ENCODE results near the gene ARHGEF4.
A peak's percentile ranks its signal among the peaks of the same experiment; 100 is the strongest.
"Not testable (repeated sequence)": the region's sequence is repeated elsewhere in the genome, so short reads cannot be mapped to it uniquely, and the experiment has no call there.

ARHGEF4 gene

DNA sequence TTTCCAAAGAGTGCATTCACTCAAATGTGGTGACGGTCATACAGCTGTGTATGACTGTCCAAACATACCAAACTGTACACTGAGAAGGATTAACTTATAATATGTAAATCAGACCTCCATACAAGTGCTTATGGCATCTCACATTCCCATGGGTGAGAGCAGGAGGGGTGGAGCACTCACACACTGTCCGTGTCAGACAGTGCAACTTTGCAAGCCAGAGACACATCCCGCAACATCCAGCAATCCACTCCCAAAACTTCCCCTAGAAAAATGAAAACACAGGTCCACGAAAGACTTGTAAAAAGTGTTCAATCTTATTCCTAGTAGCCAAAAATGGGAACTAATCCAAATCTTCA, 220.2 kb downstream of the ARHGEF4 start:
- no peak for DNase-seq

DNA sequence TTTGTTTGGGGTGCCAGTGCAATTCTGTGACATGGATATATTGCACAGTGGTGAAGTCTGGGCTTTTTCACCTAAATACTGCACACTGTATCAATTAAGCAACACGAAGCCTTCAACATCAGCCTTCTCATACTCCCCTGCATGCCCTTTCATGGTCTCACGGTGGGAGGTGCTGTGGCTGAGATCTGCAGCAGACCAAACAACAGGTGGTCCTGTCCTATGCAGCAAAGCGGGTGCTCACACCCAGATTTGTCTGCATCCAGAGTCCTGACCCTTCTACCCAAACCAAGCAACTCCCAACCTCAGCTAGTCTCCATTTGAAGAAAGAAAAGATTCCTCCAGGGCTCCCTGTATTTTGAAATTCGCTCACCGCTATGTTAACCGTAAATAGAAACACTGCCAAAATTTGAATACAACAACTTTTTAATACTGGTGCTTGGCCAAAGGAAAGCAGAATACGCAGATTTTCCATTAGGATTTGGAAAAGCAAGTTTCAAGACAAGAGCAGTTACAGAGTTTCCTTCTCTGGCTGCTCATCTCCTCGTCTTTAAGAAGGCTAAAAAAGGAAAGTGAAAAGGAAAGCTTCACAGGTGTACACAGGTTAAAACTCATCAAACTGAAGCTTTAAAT, 221.6 kb downstream of the ARHGEF4 start:
- no peak for DNase-seq

DNA sequence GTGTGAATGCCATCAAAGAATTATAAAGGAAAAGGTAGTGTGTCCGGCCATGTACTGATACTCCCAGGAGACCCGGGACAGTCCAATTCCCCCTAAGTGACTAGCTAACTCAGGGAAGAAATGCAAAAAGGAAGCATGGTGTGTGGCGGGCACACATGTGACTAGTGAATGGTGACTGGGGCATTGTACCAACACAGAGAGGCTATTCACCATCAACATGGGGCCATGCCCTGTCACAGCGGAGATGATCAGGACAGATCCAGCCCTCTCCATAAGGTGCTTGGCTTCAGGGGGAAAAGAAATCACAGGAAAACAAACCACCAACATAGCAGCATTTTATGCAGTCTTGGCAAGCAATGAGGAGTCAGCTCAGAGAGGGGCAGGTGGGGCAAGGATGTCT, 222.2 kb downstream of the ARHGEF4 start:
- no peak for DNase-seq

GRCh38 chr2:131063501-131064283, 227.0 kb downstream of the ARHGEF4 start:
- no peak for DNase-seq

- no peak for DNase-seq
Measured at GRCh38 chr2:131064589-131065512, 228.1 kb downstream of the ARHGEF4 start.

- DNase-seq, result no peak
Measured at GRCh38 chr2:131067465-131068125, 230.9 kb downstream of the ARHGEF4 start.

DNA sequence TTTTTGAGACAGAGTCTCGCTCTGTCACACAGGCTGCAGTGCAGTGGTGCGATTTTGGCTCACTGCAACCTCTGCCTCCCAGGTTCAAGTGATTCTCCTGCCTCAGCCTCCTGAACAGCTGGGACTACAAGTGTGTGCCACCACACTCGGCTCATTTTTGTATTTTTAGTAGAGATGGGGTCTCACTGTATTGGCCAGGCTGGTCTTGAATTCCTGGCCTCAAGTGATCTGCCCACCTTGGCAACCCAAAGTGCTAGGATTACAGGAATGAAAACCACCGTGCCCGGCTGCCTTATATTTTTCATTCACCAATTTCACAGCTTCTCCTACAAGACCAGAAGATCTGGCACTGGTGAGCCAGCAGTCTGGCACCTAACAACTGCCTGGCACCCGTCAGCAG, 231.5 kb downstream of the ARHGEF4 start:
- DNase-seq, result not testable (repeated sequence)

GRCh38 chr2:131075578-131075977, 238.9 kb downstream of the ARHGEF4 start:
- DNase-seq, result not testable (repeated sequence)

DNA sequence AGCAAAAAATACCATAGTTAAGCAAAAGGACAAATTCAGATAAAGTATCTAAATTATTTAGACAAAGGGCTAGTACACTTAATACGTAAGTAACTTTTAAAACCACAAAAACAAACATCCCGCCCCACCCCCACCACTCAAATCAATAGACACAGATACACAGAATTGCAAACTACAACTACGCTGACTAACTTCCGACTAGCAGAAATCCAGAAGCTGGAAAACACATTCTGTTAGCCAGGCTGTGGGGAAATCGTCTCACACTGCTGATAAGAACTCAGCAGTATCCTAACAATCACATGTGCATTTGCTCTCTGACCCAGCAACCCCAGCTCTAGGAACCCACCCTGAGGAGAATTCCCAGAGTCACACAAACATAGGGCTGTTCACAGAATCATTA, 240.0 kb downstream of the ARHGEF4 start:
- no peak for DNase-seq

DNA sequence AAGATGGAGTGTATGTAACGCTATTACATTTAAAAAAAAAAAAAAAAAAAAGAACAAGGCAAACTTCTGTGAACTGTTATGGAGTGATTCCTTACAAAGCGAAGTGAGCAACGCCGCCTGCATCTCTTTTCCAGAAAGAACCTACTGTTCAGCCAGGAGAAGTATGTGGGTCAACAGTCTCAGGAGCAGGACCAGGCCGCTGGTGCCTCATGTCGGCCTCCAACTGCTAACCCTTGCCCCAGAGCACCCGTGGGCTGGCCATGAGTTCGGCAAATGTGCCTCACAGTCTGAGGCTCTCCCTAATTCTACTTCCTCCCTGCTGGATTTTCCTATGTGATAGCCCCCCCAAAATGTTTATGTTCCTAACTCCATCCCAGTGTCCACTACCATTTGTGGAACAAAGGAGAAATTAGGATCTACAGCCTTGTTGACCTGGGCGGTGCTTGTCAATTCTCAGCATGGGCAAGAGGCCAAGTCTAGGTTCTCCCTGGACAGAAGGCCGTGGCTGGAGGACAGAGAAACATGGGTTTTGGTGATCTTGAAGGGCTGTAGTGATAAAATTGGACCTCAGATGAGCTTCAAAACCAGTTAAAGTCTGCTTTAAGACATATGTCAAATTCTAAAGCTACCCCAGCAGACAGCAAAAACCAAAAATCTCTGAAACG, 240.6 kb downstream of the ARHGEF4 start:
- DNase-seq, result no peak

DNA sequence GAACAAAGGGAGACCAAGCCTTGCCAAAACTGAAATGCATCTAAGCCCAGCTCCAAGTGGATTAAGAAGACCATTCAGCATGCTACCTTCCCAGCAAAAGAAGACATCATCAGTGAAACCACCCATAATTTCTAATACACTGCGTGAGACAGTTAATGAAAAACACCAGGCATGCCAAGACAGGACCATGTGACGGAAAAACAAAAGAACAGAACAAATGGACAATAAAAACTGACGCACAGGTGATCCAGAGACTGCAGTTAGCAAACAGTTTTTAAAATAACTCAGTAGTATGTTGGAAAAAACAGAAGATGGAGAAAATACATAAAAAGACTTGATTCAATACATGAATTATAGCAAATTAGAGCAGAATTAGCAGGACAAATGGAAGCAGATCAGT, 241.3 kb downstream of the ARHGEF4 start:
- DNase-seq, result no peak

DNA sequence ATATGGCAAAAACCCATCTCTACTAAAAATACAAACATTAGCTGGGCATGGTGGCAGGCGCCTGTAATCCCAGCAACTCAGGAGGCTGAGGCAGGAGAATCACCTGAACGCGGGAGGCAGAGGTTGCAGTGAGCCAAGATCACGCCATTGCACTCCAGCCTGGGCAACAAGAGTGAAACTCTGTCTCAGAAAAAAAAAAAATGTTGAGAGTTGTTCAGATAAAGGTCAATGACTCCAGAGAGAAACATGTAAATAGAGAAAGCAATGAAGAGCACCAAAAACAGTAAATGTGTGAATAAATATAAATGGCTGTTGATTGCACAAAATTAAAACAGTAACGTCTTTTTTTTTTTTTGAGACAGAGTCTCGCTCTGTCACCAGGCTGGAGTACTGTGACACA, 243.2 kb downstream of the ARHGEF4 start:
- not testable (repeated sequence) for DNase-seq

DNA sequence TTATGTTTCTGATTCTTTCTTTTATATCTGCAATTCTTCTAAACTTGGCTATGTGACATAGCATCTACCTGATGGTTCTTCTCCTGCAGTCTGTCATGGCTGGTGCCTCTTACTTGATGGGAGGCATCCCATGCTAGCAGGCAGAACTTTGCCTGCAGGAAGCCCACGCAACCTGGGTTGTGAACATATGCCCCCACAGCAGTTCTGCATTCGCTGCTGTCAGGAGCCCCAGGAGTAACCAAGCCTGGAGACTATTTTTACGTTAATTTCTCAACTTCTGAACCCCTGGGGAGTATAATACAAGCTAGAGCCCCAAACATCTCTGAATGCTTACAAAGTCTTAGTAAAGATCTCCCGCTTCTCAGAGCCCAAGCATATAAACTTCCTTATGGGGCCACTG, 244.5 kb downstream of the ARHGEF4 start:
- no peak for DNase-seq

DNA sequence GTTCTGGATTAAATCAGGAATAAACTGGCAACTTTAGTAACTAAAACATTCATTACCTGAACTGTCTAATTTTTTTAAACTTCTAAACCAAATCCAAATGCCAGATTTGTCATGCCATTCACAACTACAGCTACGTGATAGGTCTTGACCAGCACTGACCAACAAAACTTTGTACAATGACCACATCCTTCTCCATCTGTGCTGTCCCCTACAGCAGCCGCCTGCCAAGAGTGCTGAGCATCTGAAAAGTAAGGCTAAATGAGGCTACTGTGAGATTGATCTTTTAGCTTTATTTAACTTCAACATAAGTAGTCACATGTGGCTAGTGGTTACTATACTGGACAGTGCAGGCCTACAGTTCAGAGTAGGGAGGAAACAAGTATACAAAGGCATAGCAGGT, 248.9 kb downstream of the ARHGEF4 start:
- DNase-seq, result no peak

DNA sequence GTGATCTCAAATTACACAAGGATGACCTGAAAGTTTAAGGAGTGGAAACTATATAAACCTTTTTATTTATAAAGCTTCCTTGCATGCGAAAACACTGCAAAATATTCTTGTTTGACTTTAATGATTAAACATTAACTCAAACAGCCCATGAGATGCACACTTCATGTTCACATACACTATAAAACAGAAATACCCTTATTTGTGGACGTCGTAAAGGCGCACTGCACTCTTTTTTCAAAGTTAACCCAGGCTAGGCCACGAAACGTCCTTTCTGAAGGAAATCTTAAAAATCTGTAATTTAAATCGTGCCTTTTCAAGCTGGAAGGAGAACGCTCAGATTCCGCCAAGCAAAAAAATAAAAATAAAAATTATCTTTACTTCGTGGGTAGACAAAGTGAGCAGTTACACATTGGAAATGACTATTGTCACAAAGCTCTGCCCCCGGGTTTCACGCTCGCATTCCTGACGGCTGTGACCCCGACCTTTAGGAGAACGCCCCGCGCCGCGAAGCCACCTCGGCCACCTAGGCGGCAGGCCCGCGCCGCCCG, 255.8 kb downstream of the ARHGEF4 start:
- no peak for DNase-seq

GRCh38 chr2:131093006-131093695, 256.4 kb downstream of the ARHGEF4 start, which contains the start of gene FAM168B:
Gene FAM168B (minus strand): TSS chr2:131093460. CDS start chr2:131082646, 10,814 bp downstream.
- peak; percentile 86 for DNase-seq

DNA sequence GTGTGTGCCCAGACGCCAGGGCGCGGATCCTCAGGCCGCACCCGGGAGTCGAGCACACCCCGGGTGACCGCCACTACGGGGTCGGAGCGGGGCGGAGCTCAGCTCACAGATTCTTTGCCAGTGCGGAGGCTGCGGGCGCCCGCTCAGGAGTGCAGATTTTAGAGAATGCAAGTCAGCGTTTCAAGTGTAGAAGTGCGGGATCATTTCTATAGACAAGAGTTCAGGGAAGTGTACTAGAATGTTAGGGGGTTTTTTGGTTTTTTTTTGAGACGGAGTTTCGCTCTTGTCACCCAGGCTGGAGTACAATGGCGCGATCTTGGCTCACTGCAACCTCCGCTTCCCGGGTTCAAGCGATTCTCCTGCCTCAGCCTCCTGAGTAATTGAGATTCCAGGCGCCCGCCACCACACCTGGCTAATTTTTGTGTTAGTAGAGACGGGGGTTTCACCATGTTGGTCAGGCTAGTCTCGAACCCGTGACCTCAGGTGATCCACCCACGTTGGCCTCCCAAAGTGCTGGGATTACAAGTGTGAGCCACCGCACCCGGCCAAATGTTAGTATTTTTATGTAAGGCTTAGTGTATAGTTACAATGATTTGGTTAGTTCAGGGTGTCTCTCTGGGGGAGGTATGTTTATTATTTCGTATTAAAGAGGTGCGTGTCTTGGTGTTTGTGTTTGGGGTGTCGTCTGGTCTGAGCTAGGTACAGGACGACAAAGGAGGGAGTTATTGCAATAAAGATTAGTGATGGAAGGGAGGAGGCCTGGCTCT, 257.2 kb downstream of the ARHGEF4 start:
- no peak for DNase-seq

DNA sequence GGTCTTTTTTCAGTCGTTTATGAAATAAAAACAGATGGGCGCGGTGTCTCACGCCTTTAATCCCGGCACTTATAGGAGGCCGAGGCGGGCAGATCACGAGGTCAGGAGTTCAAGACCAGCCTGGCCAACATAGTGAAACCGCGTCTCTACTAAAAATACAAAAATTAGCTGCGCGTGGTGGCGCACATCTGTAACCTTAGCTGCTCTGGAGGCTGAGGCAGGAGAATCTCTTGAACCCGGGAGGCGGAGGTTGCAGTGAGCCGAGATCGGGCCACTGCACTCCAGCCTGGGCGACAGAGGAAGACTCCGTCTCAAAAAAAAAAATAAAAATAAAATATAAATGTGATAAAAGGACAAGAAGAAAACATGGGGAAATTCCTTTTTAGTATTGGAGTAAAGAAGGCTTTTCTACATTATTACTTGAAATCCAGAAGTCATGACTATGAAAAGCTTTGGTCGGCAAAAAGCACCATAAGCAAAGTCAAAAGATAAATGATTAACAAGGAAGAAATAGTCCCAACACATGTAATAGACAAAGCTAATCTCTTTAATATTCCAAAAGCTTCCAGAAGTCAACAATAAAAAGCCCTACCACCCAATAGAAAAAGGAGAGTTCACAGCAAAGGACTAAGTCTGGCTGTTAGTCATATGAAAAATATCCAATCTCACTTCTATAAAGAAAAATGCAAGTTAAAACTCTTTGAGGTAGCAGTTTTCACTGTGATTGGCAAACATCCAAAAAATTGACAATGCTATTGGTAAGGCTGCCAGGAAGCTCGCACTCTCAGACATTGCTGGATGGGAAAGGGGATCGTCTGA, 258.0 kb downstream of the ARHGEF4 start:
- DNase-seq, result no peak

Measured in CD4-positive, alpha-beta T cell treated with Interleukin-4 for 4 hours (primary cell).